ENCODE measurements around the gene MYNN. TPM values are rescaled to one million over a fixed set of nuclear protein-coding genes. Genes with fewer than 3 reads are reported as not detected.

Gene MYNN
- total and polyA plus RNA-seq, 9 of the 15 experiments (the other 6 are each of a cell fraction or from before 2014, with no cell fraction given) = 10.4 to 35.7 (median 21.3) TPM

DNA sequence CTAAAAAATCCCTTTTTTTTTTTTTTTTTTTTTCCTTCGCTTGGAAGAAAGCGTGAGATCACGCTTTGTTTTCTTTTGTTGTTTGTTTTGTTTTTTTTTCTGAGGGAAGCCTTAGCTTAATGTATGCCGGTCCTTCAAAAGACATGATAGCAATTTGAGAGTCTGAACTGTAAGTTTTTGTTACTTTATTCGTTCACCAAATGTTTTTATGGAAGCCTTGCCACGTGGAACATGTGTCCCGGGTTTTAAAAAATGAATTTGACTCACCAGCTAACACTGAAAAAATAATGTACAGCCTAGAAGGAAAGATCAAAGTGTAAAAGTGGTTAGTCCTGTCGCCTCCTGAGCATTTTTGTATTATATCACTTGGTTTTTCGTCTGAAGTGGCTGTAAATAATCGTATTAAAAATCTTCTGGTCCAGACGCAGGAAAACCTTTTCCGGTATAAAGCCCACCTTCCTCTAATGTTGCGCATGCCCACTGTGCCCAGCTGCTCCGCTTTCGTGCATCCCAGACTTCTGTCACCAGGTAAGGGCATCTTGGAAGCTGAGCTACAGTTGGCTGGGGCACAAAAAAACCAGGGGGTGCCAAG lies 795 bp upstream of the MYNN start (continued):
- TF ChIP-seq EP400 (IDR thresholded peaks at IDR 0.05) = peak; percentile 4
- TF ChIP-seq JUNB (CRISPR knock-in tag; conservative IDR thresholded peaks at IDR 0.05) = no peak
- TF ChIP-seq KHSRP (IDR thresholded peaks at IDR 0.05) = peak; percentile 44; the same call in 1 of the 2 replicates
- no peak; the same call in 1 of the 2 replicates for TF ChIP-seq RNF2 (IDR thresholded peaks at IDR 0.05)
- no peak for TF ChIP-seq TBP (optimal IDR thresholded peaks at IDR 0.05; ENCODE audit: low read depth, low read length)
- no peak for TF ChIP-seq ETV1 (tag; conservative IDR thresholded peaks at IDR 0.05; ENCODE audit: low read depth)
- TF ChIP-seq ZNF232 (CRISPR knock-in tag; IDR thresholded peaks at IDR 0.05) = no peak
- no peak for TF ChIP-seq ZNF57 (CRISPR knock-in tag; IDR thresholded peaks at IDR 0.05)
- no peak for TF ChIP-seq RBM39 (optimal IDR thresholded peaks at IDR 0.05; ENCODE audit: low read depth, low read length)
- TF ChIP-seq JUND (IDR thresholded peaks at IDR 0.05; ENCODE audit: borderline replicate concordance, low read depth, low read length) = peak; percentile 16; the same call in 1 of the 2 replicates
- TF ChIP-seq JUND (tag; IDR thresholded peaks at IDR 0.05; ENCODE audit: borderline replicate concordance, low read depth, low read length) = no peak
- no peak; the same call in 1 of the 2 replicates for TF ChIP-seq POLR2H (tag; IDR thresholded peaks at IDR 0.05; ENCODE audit: low read depth)
- 0 out of 2 replicates have a peak, but pooled peaks have one; percentile 58 for TF ChIP-seq ZBTB5 (IDR thresholded peaks at IDR 0.05)
- no peak for TF ChIP-seq MEF2A (IDR thresholded peaks at IDR 0.05; ENCODE audit: control insufficient read depth, low read depth, low read length)
- TF ChIP-seq MYC (IDR thresholded peaks at IDR 0.05; ENCODE audit: low read depth, low read length) = peak; percentile 83
- TF ChIP-seq MYC (CRISPR knock-in tag; IDR thresholded peaks at IDR 0.05; ENCODE audit: borderline replicate concordance, low read depth) = no peak
- TF ChIP-seq RBM34 (IDR thresholded peaks at IDR 0.05; ENCODE audit: borderline replicate concordance, insufficient read depth, low read length) = no peak
- TF ChIP-seq NR1H2 (CRISPR knock-in tag; IDR thresholded peaks at IDR 0.05) = 0 out of 2 replicates have a peak, but pooled peaks have one; percentile 26
- peak; percentile 16 for TF ChIP-seq BRD9 (IDR thresholded peaks at IDR 0.05; ENCODE audit: low read depth, partially characterized antibody)
- no peak for TF ChIP-seq TSC22D4 (tag; IDR thresholded peaks at IDR 0.05)
- TF ChIP-seq ZNF740 (CRISPR knock-in tag; IDR thresholded peaks at IDR 0.05) = no peak
- TF ChIP-seq ZNF740 (tag; IDR thresholded peaks at IDR 0.05) = no peak
- no peak for TF ChIP-seq SMAD4 (CRISPR knock-in tag; conservative IDR thresholded peaks at IDR 0.05)
- TF ChIP-seq KLF6 (CRISPR knock-in tag; IDR thresholded peaks at IDR 0.05; ENCODE audit: borderline replicate concordance) = no peak
- TF ChIP-seq PRPF4 (IDR thresholded peaks at IDR 0.05; ENCODE audit: insufficient read depth, low read depth, low read length, poor library complexity, severe bottlenecking) = no peak
- TF ChIP-seq MTA2 (IDR thresholded peaks at IDR 0.05; ENCODE audit: low read depth) = no peak
- TF ChIP-seq NR2C2 (CRISPR knock-in tag; IDR thresholded peaks at IDR 0.05) = no peak
- TF ChIP-seq NR2C2 (tag; IDR thresholded peaks at IDR 0.05) = 0 out of 2 replicates have a peak, but pooled peaks have one; percentile 32
- TF ChIP-seq FOXK2 (conservative IDR thresholded peaks at IDR 0.05 in 1 of 2, IDR thresholded peaks at IDR 0.05 in 1 of 2; ENCODE audit: low read depth in 2 of 2) = peak; percentile 14 to 73; a peak in 1 of 4 replicates

Measured in K562 (cell line).